Right renal cortex interstitium (tissue), 3 donors: Measurements from ENCODE around the gene CLEC16A. TPM values are rescaled to one million over a fixed set of nuclear protein-coding genes. Genes with fewer than 3 reads are reported as not detected.
"Not testable (repeated sequence)": the region's sequence is repeated elsewhere in the genome, so short reads cannot be mapped to it uniquely, and the experiment has no call there.

Source experiments
- DNase-seq, 3 donors: peaks; one replicate each; pipeline ENCODE4 v3.0.0-alpha.2; 2013; ENCODE audit warnings: low read depth in 3 of 3, low spot score in 2 of 3
- polyA plus RNA-seq, 3 donors: library from polyadenylated mRNA; unstranded; fragments of 120-200 nt; gene quantifications; one replicate each; pipeline ENCODE4 v1.2.1, GENCODE V29; 2013; ENCODE audit not compliant: insufficient read length in 3 of 3

Gene CLEC16A
- polyA plus RNA-seq, 3 donors: 22.1 to 26.3 (median 23.3) TPM

- no peak for DNase-seq
Observed at GRCh38 chr16:11205065-11205699, 260.8 kb downstream of the CLEC16A start.

- DNase-seq: no peak
Observed at GRCh38 chr16:11205754-11206581, 261.6 kb downstream of the CLEC16A start.

- DNase-seq: no peak
Observed at GRCh38 chr16:11207646-11208045, 263.3 kb downstream of the CLEC16A start.

GRCh38 chr16:11208916-11209665 lies 264.7 kb downstream of the CLEC16A start:
- no peak for DNase-seq

- DNase-seq: no peak
Observed at GRCh38 chr16:11210260-11210659, 265.9 kb downstream of the CLEC16A start.

- no peak for DNase-seq
Observed at GRCh38 chr16:11211061-11211976, 267.0 kb downstream of the CLEC16A start.

GRCh38 chr16:11211977-11212797 lies 267.8 kb downstream of the CLEC16A start:
- DNase-seq: no peak

GRCh38 chr16:11212798-11213196 lies 268.4 kb downstream of the CLEC16A start:
- no peak for DNase-seq

GRCh38 chr16:11213373-11213772 lies 269.0 kb downstream of the CLEC16A start:
- DNase-seq: no peak

GRCh38 chr16:11213799-11214198 lies 269.4 kb downstream of the CLEC16A start:
- DNase-seq: no peak

- no peak for DNase-seq
Observed at GRCh38 chr16:11215935-11216556, 271.7 kb downstream of the CLEC16A start.

- DNase-seq: no peak
Observed at GRCh38 chr16:11217651-11218603, 273.6 kb downstream of the CLEC16A start.

- no peak for DNase-seq
Observed at GRCh38 chr16:11218604-11218962, 274.2 kb downstream of the CLEC16A start.

- DNase-seq: no peak
Observed at GRCh38 chr16:11219178-11219577, 274.8 kb downstream of the CLEC16A start.

- not testable (repeated sequence) for DNase-seq
Observed at GRCh38 chr16:11220507-11220906, 276.1 kb downstream of the CLEC16A start.

- DNase-seq: no peak
Observed at GRCh38 chr16:11224096-11224893, 279.9 kb downstream of the CLEC16A start.
